HEK293 (cell line): ENCODE data around the gene PPP1R1C.

Experiments
- CTCF ChIA-PET: fragments of 350-600 bp; formaldehyde crosslinking; extraction: SDS; loops from one replicate; lab custom pipeline; 2021; ENCODE audit warnings: antibody characterized with exemption; lab: Yijun Ruan, JAX
- POLR2A ChIA-PET: fragments of 300-600 bp; formaldehyde crosslinking; extraction: SDS; loops from one replicate; lab custom pipeline; 2020; ENCODE audit warnings: antibody characterized with exemption, inconsistent platforms; lab: Yijun Ruan, JAX
- H3K27ac ChIP-seq: fragments of 200-500 bp; sonication (Bioruptor generic); 2 replicates; pipeline ENCODE4 v1.5.1; 2014; ENCODE audit warnings: low read depth, low read length, control low read depth, inconsistent platforms; ENCODE audit errors: extremely low read depth
- H3K36me3 ChIP-seq, 2 experiments: fragments of 200-500 bp in 1 of 2; sonication (Bioruptor generic) in 1 of 2; 1 replicate in 1 of 2; 2 replicates in 1 of 2; pipeline ENCODE4 v1.5.1; 2014 to 2017; ENCODE audit warnings: inconsistent platforms in 2 of 2, low read length in 2 of 2; ENCODE audit not compliant: control insufficient read depth in 2 of 2, insufficient read depth in 1 of 2
- H3K4me1 ChIP-seq: fragments of 200-500 bp; sonication (Bioruptor generic); 2 replicates; pipeline ENCODE4 v1.5.1; 2014; ENCODE audit warnings: mild to moderate bottlenecking, low read length, inconsistent platforms; ENCODE audit not compliant: control insufficient read depth, insufficient read depth
- H3K4me3 ChIP-seq: 2 replicates; pipeline ENCODE4 v1.5.1; 2011; ENCODE audit warnings: low read depth, mild to moderate bottlenecking, control low read depth, low read length, moderate library complexity
- H3K9me3 ChIP-seq: fragments of 200-500 bp; sonication (Bioruptor generic); 2 replicates; pipeline ENCODE4 v1.5.1; 2014; ENCODE audit warnings: low read depth, low read length, inconsistent platforms; ENCODE audit not compliant: control insufficient read depth, insufficient read depth
- TSHZ1 ChIP-seq: fragments of 450-650 bp; formaldehyde crosslinking; IDR thresholded peaks from 2 replicates; pipeline ENCODE4 v1.5.1; 2016; ENCODE audit warnings: missing biosample characterization, missing genetic modification characterization, borderline replicate concordance
- ZBTB21 ChIP-seq: fragments of 450-650 bp; formaldehyde crosslinking; IDR thresholded peaks from 2 replicates; pipeline ENCODE4 v1.5.1; 2017; ENCODE audit warnings: missing biosample characterization, missing genetic modification characterization
- ZBTB48 ChIP-seq: fragments of 450-650 bp; formaldehyde crosslinking; IDR thresholded peaks from 2 replicates; pipeline ENCODE4 v1.5.1; 2016; ENCODE audit warnings: missing biosample characterization, missing genetic modification characterization
- ZBTB6 ChIP-seq: fragments of 450-650 bp; formaldehyde crosslinking; IDR thresholded peaks from 2 replicates; pipeline ENCODE4 v1.5.1; 2017; ENCODE audit warnings: missing biosample characterization, missing genetic modification characterization
- ZNF155 ChIP-seq: fragments of 450-650 bp; formaldehyde crosslinking; IDR thresholded peaks from 2 replicates; pipeline ENCODE4 v1.5.1; 2016; ENCODE audit warnings: missing biosample characterization, missing genetic modification characterization
- ZNF175 ChIP-seq: fragments of 450-650 bp; formaldehyde crosslinking; IDR thresholded peaks from 2 replicates; pipeline ENCODE4 v1.5.1; 2016; ENCODE audit warnings: missing biosample characterization, missing genetic modification characterization
- ZNF280C ChIP-seq: fragments of 450-650 bp; formaldehyde crosslinking; IDR thresholded peaks from 2 replicates; pipeline ENCODE4 v1.5.1; 2016; ENCODE audit warnings: missing biosample characterization, missing genetic modification characterization
- ZNF292 ChIP-seq: fragments of 450-650 bp; formaldehyde crosslinking; IDR thresholded peaks from 2 replicates; pipeline ENCODE4 v1.5.1; 2016; ENCODE audit warnings: low read depth, missing biosample characterization, missing genetic modification characterization, borderline replicate concordance
- ZNF433 ChIP-seq: fragments of 450-650 bp; formaldehyde crosslinking; IDR thresholded peaks from 2 replicates; pipeline ENCODE4 v1.5.1; 2016; ENCODE audit warnings: missing biosample characterization, missing genetic modification characterization, low read depth
- ZNF473 ChIP-seq: fragments of 450-650 bp; formaldehyde crosslinking; IDR thresholded peaks from 2 replicates; pipeline ENCODE4 v1.5.1; 2017; ENCODE audit warnings: missing biosample characterization, missing genetic modification characterization
- ZNF488 ChIP-seq: fragments of 450-650 bp; formaldehyde crosslinking; IDR thresholded peaks from 2 replicates; pipeline ENCODE4 v1.5.1; 2016; ENCODE audit warnings: missing biosample characterization, missing genetic modification characterization
- ZNF501 ChIP-seq: fragments of 450-650 bp; formaldehyde crosslinking; IDR thresholded peaks from 2 replicates; pipeline ENCODE4 v1.5.1; 2016; ENCODE audit warnings: missing biosample characterization, missing genetic modification characterization
- ZNF514 ChIP-seq: fragments of 450-650 bp; formaldehyde crosslinking; IDR thresholded peaks from 2 replicates; pipeline ENCODE4 v1.5.1; 2016; ENCODE audit warnings: missing biosample characterization, missing genetic modification characterization
- ZNF521 ChIP-seq: fragments of 450-650 bp; formaldehyde crosslinking; IDR thresholded peaks from 2 replicates; pipeline ENCODE4 v1.5.1; 2017; ENCODE audit warnings: missing biosample characterization, mild to moderate bottlenecking, missing genetic modification characterization
- ZNF544 ChIP-seq: fragments of 450-650 bp; formaldehyde crosslinking; IDR thresholded peaks from 2 replicates; pipeline ENCODE4 v1.5.0; 2017; ENCODE audit warnings: missing biosample characterization, missing genetic modification characterization
- ZNF555 ChIP-seq: fragments of 450-650 bp; formaldehyde crosslinking; conservative IDR thresholded peaks from 2 replicates; pipeline ENCODE4 v1.5.1; 2017; ENCODE audit warnings: missing biosample characterization, mild to moderate bottlenecking, missing genetic modification characterization, inconsistent platforms
- ZNF571 ChIP-seq: fragments of 450-650 bp; formaldehyde crosslinking; IDR thresholded peaks from 2 replicates; pipeline ENCODE4 v1.5.0; 2017; ENCODE audit warnings: missing biosample characterization, missing genetic modification characterization
- ZNF660 ChIP-seq: fragments of 450-650 bp; IDR thresholded peaks from 2 replicates; pipeline ENCODE4 v1.5.1; 2018; ENCODE audit warnings: missing biosample characterization, mild to moderate bottlenecking, missing genetic modification characterization
- ZNF664 ChIP-seq: fragments of 450-650 bp; formaldehyde crosslinking; IDR thresholded peaks from 2 replicates; pipeline ENCODE4 v1.5.1; 2016; ENCODE audit warnings: missing biosample characterization, missing genetic modification characterization
- ZNF701 ChIP-seq: fragments of 450-650 bp; formaldehyde crosslinking; IDR thresholded peaks from 2 replicates; pipeline ENCODE4 v1.5.1; 2016; ENCODE audit warnings: missing biosample characterization, missing genetic modification characterization
- ZNF76 ChIP-seq: fragments of 450-650 bp; formaldehyde crosslinking; IDR thresholded peaks from 2 replicates; pipeline ENCODE4; 2016; ENCODE audit warnings: low read depth, missing biosample characterization, missing genetic modification characterization, borderline replicate concordance
- ZNF777 ChIP-seq: fragments of 450-650 bp; formaldehyde crosslinking; IDR thresholded peaks from 2 replicates; pipeline ENCODE4 v1.5.1; 2017; ENCODE audit warnings: missing biosample characterization, missing genetic modification characterization, borderline replicate concordance
- ZNF792 ChIP-seq: fragments of 450-650 bp; formaldehyde crosslinking; IDR thresholded peaks from 2 replicates; pipeline ENCODE4 v1.5.1; 2016; ENCODE audit warnings: missing biosample characterization, missing genetic modification characterization

The PPP1R1C gene

GRCh38 chr2:182019731-182020130 lies 34.1 kb downstream of the PPP1R1C start (continued):
- no peak for TF ChIP-seq TSHZ1 (tag by site-specific recombination)
- no peak for TF ChIP-seq ZNF433 (tag by site-specific recombination)
- TF ChIP-seq ZBTB6 (tag by site-specific recombination): no peak
- TF ChIP-seq ZNF76: no peak
- TF ChIP-seq ZNF777 (tag by site-specific recombination): no peak
- TF ChIP-seq ZNF701 (tag by site-specific recombination): no peak
- TF ChIP-seq ZNF544: no peak
- TF ChIP-seq ZNF514 (tag by site-specific recombination): no peak
- TF ChIP-seq ZNF555 (tag by site-specific recombination): no peak
- TF ChIP-seq ZNF175 (tag by site-specific recombination): no peak

- Histone ChIP-seq H3K27ac (no peak overlapping the region), H3K4me1 (no peaks in the 10 kb centered on the region), H3K36me3 (no peaks in the 10 kb centered on the region), H3K9me3 (no peaks in the 10 kb centered on the region), H3K4me3 (no peak overlapping the region)
- POLR2A ChIA-PET: no interaction called here
- CTCF ChIA-PET: interaction anchor here (0.6 to 0.8 kb wide), 2 partner anchors 33 to 55 kb away, joined by 3 read pairs; no protein-coding TSS in a partner anchor
- no peak for TF ChIP-seq ZNF175 (tag by site-specific recombination)
- TF ChIP-seq ZNF473 (tag by site-specific recombination): no peak
- TF ChIP-seq ZNF433 (tag by site-specific recombination): no peak
- no peak for TF ChIP-seq ZNF155 (tag by site-specific recombination)
- TF ChIP-seq ZNF521 (tag by site-specific recombination): no peak
- no peak for TF ChIP-seq ZNF792 (tag by site-specific recombination)
- no peak for TF ChIP-seq ZNF488 (tag by site-specific recombination)
- TF ChIP-seq ZNF571: no peak
- TF ChIP-seq ZBTB21 (tag by site-specific recombination): no peak
- TF ChIP-seq ZNF280C (tag by site-specific recombination): no peak
- TF ChIP-seq ZNF664 (tag by site-specific recombination): no peak
- no peak for TF ChIP-seq ZNF660 (tag by site-specific recombination)
- TF ChIP-seq ZNF292 (tag by site-specific recombination): no peak
- TF ChIP-seq ZBTB48 (tag by site-specific recombination): no peak
- TF ChIP-seq ZNF501 (tag by site-specific recombination): no peak
- TF ChIP-seq, all 188 proteins: peak for 0
These were observed 34.8 kb downstream of the PPP1R1C start for GRCh38 chr2:182020286-182021070.
